K562 (cell line): ENCODE measurements around the gene ZCCHC3. TPM values are rescaled to one million over a fixed set of nuclear protein-coding genes. Genes with fewer than 3 reads are reported as not detected.

Source experiments
- CBX2 ChIP-seq: fragments of 200-600 bp; sonication (generic); IDR thresholded peaks from one replicate; pipeline ENCODE4 v1.6.1; 2012; ENCODE audit warnings: mild to moderate bottlenecking, low read length, inconsistent platforms; ENCODE audit not compliant: insufficient read depth, poor library complexity, severe bottlenecking
- CHCHD3 ChIP-seq: fragments of 250-450 bp; sonication (Bioruptor Pico); IDR thresholded peaks from 2 replicates; pipeline ENCODE4 v2.1.2; 2022; ENCODE audit warnings: mild to moderate bottlenecking
- CLOCK ChIP-seq: fragments of 250-450 bp; sonication (Bioruptor Pico); IDR thresholded peaks from 2 replicates; pipeline ENCODE4 v1.4.0; 2020; ENCODE audit warnings: mild to moderate bottlenecking, moderate library complexity, borderline replicate concordance
- CREB5 ChIP-seq: fragments of 250-450 bp; sonication (Bioruptor Pico); IDR thresholded peaks from 2 replicates; pipeline ENCODE4 v1.5.0; 2020; ENCODE audit warnings: mild to moderate bottlenecking
- E2F4 ChIP-seq: sonication (generic); formaldehyde crosslinking; IDR thresholded peaks from 2 replicates; pipeline ENCODE4 v1.8.0; 2022; ENCODE audit warnings: mild to moderate bottlenecking, low read depth, missing genetic modification reagents
- E2F6 ChIP-seq, 2 experiments: IDR thresholded peaks; 2 replicates each; pipeline ENCODE4 v1.6.1; 2011; ENCODE audit warnings: borderline replicate concordance in 1 of 2, control low read depth in 1 of 2, low read depth in 1 of 2, low read length in 1 of 2, mild to moderate bottlenecking in 1 of 2, mixed read lengths in 1 of 2, moderate library complexity in 1 of 2; ENCODE audit not compliant: insufficient read depth in 1 of 2, insufficient read length in 1 of 2, poor library complexity in 1 of 2, severe bottlenecking in 1 of 2; ENCODE audit errors: extremely low read depth in 1 of 2
- ETS1 ChIP-seq: conservative IDR thresholded peaks from 2 replicates; pipeline ENCODE4 v1.6.1; 2011; ENCODE audit warnings: low read depth, mild to moderate bottlenecking, low read length; ENCODE audit not compliant: control insufficient read depth
- FOSL1 ChIP-seq: fragments of 200-800 bp; sonication (Bioruptor generic); conservative IDR thresholded peaks from 2 replicates; pipeline ENCODE4 v1.6.1; 2016; ENCODE audit warnings: missing genetic modification characterization, missing compliant biosample characterization
- FOXJ2 ChIP-seq: fragments of 200-800 bp; sonication (Bioruptor generic); IDR thresholded peaks from 2 replicates; pipeline ENCODE4 v1.6.1; 2016; ENCODE audit warnings: missing genetic modification characterization, missing compliant biosample characterization
- GABPB2 ChIP-seq: fragments of 250-450 bp; sonication (Bioruptor Pico); conservative IDR thresholded peaks from 2 replicates; pipeline ENCODE4 v1.5.1; 2021; ENCODE audit warnings: mild to moderate bottlenecking
- HNRNPH1 ChIP-seq: fragments of 200-400 bp; formaldehyde crosslinking; optimal IDR thresholded peaks from 2 replicates; pipeline ENCODE3; 2017; ENCODE audit warnings: low read depth, mild to moderate bottlenecking, low read length, moderate library complexity
- MAFK ChIP-seq: IDR thresholded peaks from 2 replicates; pipeline ENCODE4 v1.6.1; 2011; ENCODE audit warnings: low read length, improper control_type of control experiment
- MEF2D ChIP-seq: conservative IDR thresholded peaks from 2 replicates; pipeline ENCODE4 v1.6.1; 2016; ENCODE audit warnings: low read depth, missing genetic modification characterization, missing compliant biosample characterization
- TEAD4 ChIP-seq, 2 experiments: sonication (generic) in 1 of 2; formaldehyde crosslinking in 1 of 2; IDR thresholded peaks; 2 replicates each; pipeline versions ENCODE4 v1.6.1 to v1.8.0; 2012 to 2022; ENCODE audit warnings: borderline replicate concordance in 1 of 2, inconsistent platforms in 1 of 2, low read length in 1 of 2, mild to moderate bottlenecking in 1 of 2, missing genetic modification reagents in 1 of 2
- ZNF507 ChIP-seq: conservative IDR thresholded peaks from 2 replicates; pipeline ENCODE4 v1.6.1; 2017; ENCODE audit warnings: missing genetic modification characterization, missing compliant biosample characterization
- polyA plus RNA-seq, 8 experiments: library from polyadenylated mRNA; depleted of rRNA in 4 of 8; stranded (reverse) in 5 of 8; unstranded in 3 of 8; fragments of >200 nt; fragmentation: Nextera tagmentation in 2 of 8; fragmentation: Illumina TruSeq in 1 of 8; extraction: Ambion mirVana in 2 of 8; extraction: Trizol in 1 of 8; gene quantifications; 2 replicates each; pipeline versions ENCODE4 v1.2.1 to v1.2.3, GENCODE V29; 2011 to 2014; ENCODE audit warnings: inconsistent platforms in 1 of 8, missing spikeins in 1 of 8
- total RNA-seq, 7 experiments: library from RNA; depleted of rRNA in 6 of 7; stranded (reverse); fragments of >200 nt in 6 of 7; fragmentation: Illumina TruSeq in 2 of 7; extraction: Trizol in 2 of 7; gene quantifications; 2 replicates each; pipeline versions ENCODE4 v1.2.1 to v1.2.3, GENCODE V29; 2011 to 2021; ENCODE audit warnings: low replicate concordance in 1 of 7
- TF ChIP-seq, protein P1 (sequence below): sonication (generic); formaldehyde crosslinking; IDR thresholded peaks from 2 replicates; pipeline ENCODE4 v1.8.0; 2022; ENCODE audit warnings: missing genetic modification reagents, mild to moderate bottlenecking, moderate library complexity, borderline replicate concordance

Gene ZCCHC3
- total and polyA plus RNA-seq, 9 of the 15 experiments (the other 6 are each of a cell fraction or from before 2014, with no cell fraction given), result 2.8 to 23.3 (median 16.5) TPM

DNA sequence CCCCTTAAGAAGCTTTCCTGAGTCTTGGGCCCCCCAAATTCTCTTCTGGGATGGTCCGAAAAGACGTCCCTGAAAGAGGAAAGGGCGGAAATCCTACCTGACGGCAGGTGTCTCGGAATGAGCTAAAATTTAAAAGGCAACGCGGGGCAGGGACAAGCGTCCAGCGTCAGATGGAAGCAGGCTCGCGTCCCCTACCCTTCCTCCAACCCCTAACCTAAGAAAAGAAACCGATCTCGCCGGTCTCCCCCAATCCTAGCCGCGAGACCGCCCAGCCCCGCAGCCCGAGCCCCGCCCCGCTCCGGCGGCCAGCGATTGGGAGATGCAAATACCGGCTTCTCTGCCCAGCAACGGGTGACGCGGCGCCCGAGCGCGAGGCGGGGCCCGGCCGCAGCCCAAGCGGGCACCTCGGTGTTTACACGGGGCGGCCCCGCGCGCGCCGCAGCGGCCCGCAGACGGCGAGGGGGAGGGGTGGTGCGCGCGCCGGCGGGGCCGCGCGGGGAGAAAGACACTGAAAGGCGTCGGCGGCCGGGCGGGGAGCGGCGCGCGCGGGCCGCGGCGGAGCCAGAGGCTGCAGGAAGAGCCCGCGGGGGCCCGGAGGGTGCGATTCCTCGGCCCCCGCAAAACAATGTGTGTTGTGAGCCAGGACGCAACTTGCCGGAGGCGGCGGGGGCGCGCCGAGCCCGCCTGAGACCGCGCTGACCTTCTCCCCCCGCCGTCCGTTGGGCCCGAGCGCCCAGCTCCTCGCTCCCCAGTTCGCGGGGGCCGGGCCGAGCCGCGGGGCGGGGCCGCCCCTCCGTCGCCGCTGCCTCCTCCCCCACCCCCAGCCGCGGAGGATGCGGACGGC is 27.9 kb downstream of the ZCCHC3 start, which contains the start of gene SOX12 (continued):
- TF ChIP-seq, protein P1, sequence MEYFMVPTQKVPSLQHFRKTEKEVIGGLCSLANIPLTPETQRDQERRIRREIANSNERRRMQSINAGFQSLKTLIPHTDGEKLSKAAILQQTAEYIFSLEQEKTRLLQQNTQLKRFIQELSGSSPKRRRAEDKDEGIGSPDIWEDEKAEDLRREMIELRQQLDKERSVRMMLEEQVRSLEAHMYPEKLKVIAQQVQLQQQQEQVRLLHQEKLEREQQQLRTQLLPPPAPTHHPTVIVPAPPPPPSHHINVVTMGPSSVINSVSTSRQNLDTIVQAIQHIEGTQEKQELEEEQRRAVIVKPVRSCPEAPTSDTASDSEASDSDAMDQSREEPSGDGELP (CRISPR knock-in tag), result no peak
- peak in 1 of 2 experiments; percentile 24 for TF ChIP-seq E2F6 (IDR thresholded peaks at IDR 0.05; ENCODE audit: borderline replicate concordance in 1 of 2, extremely low read depth in 1 of 2, insufficient read depth in 1 of 2, insufficient read length in 1 of 2, low read depth in 1 of 2, low read length in 1 of 2, poor library complexity in 1 of 2, severe bottlenecking in 1 of 2)
- TF ChIP-seq CLOCK (CRISPR knock-in tag), result no peak
- no peak for TF ChIP-seq CREB5
- TF ChIP-seq CHCHD3 (CRISPR knock-in tag), result no peak
- TF ChIP-seq FOXJ2, result 0 out of 2 replicates have a peak, but pooled peaks have one; percentile 49
- no peak; the same call in 1 of the 2 replicates for TF ChIP-seq FOSL1 (tag)
- no peak for TF ChIP-seq ZNF507 (tag)
- TF ChIP-seq CBX2, result no peak
- TF ChIP-seq MAFK, result no peak
- TF ChIP-seq E2F4 (CRISPR knock-in tag), result no peak
- no peak for TF ChIP-seq HNRNPH1
- TF ChIP-seq TEAD4 (IDR thresholded peaks at IDR 0.05; ENCODE audit: low read length), result no peak
- TF ChIP-seq TEAD4 (CRISPR knock-in tag; IDR thresholded peaks at IDR 0.05; ENCODE audit: borderline replicate concordance), result no peak
- no peak for TF ChIP-seq GABPB2
- TF ChIP-seq ETS1, result 0 out of 2 replicates have a peak, but pooled peaks have one; percentile 22
- TF ChIP-seq MEF2D (tag), result no peak
